NT2/D1 (cell line): ENCODE data around the gene BCAN.

Experiments
- DNase-seq: peaks from one replicate; pipeline ENCODE4 v3.0.0-alpha.2; 2011; ENCODE audit warnings: low read depth, low spot score
- H3K27me3 ChIP-seq: 2 replicates; pipeline ENCODE4 v1.6.0; 2011; ENCODE audit warnings: mild to moderate bottlenecking; ENCODE audit not compliant: insufficient read length, insufficient read depth
- H3K36me3 ChIP-seq: 2 replicates; pipeline ENCODE4 v1.6.1; 2011; ENCODE audit warnings: mild to moderate bottlenecking, low read length, mixed read lengths; ENCODE audit not compliant: insufficient read depth, insufficient read length
- H3K4me1 ChIP-seq: 2 replicates; pipeline ENCODE4 v1.5.1; 2011; ENCODE audit not compliant: insufficient read depth, insufficient read length
- H3K4me3 ChIP-seq: 2 replicates; pipeline ENCODE4 v1.5.1; 2011; ENCODE audit warnings: low read depth; ENCODE audit not compliant: insufficient read length
- H3K9ac ChIP-seq: 2 replicates; pipeline ENCODE4 v1.6.0; 2011; ENCODE audit warnings: low read depth; ENCODE audit not compliant: insufficient read length
- H3K9me3 ChIP-seq: 2 replicates; pipeline ENCODE4 v1.5.1; 2011; ENCODE audit warnings: mild to moderate bottlenecking, low read length; ENCODE audit not compliant: insufficient read depth
- SUZ12 ChIP-seq: IDR thresholded peaks from 2 replicates; pipeline ENCODE4 v1.6.1; 2011; ENCODE audit not compliant: insufficient read length, insufficient read depth; ENCODE audit errors: extremely low read depth
- YY1 ChIP-seq: IDR thresholded peaks from 2 replicates; pipeline ENCODE4 v1.6.1; 2011; ENCODE audit not compliant: insufficient read length, insufficient read depth
- ZNF274 ChIP-seq: IDR thresholded peaks from 2 replicates; pipeline ENCODE4 v1.6.1; 2011; ENCODE audit warnings: mild to moderate bottlenecking, low read depth, low read length

Gene BCAN

GRCh38 chr1:156664767-156665411 is 23.0 kb downstream of the BCAN start:
- no peaks in the 10 kb centered on the region for H3K9me3 ChIP-seq
- peak overlapping the region; percentile 70 for H3K9ac ChIP-seq
- TF ChIP-seq YY1, result no peak
- TF ChIP-seq ZNF274, result no peak
- no peak for TF ChIP-seq SUZ12
- H3K4me1 ChIP-seq, result peaks cover 76% of the 10 kb centered on the region
- H3K36me3 ChIP-seq, result peaks cover 1% of the 10 kb centered on the region
- no peak overlapping the region for H3K4me3 ChIP-seq
- H3K27me3 ChIP-seq, result no peaks in the 10 kb centered on the region
- DNase-seq, result no peak

GRCh38 chr1:156665539-156665938 is 23.6 kb downstream of the BCAN start:
- Histone ChIP-seq H3K4me1 (peaks cover 78% of the 10 kb centered on the region), H3K27me3 (no peaks in the 10 kb centered on the region), H3K9ac (peak overlapping the region; percentile 37), H3K36me3 (peaks cover 8% of the 10 kb centered on the region), H3K4me3 (no peak overlapping the region), H3K9me3 (no peaks in the 10 kb centered on the region)
- no peak for TF ChIP-seq SUZ12
- TF ChIP-seq YY1, result no peak
- TF ChIP-seq ZNF274, result no peak
- DNase-seq, result no peak

- Histone ChIP-seq H3K4me3 (no peak overlapping the region), H3K36me3 (peaks cover 22% of the 10 kb centered on the region), H3K4me1 (peaks cover 76% of the 10 kb centered on the region), H3K27me3 (no peaks in the 10 kb centered on the region), H3K9me3 (0 out of 2 replicates have a peak, but pooled peaks cover 1% of the 10 kb centered on the region), H3K9ac (peak overlapping the region; percentile 82)
- no peak for DNase-seq
- TF ChIP-seq SUZ12 (no peak), ZNF274 (no peak), YY1 (no peak)
Measured at GRCh38 chr1:156666862-156667609, 25.1 kb downstream of the BCAN start.

GRCh38 chr1:156667610-156667967 is 25.7 kb downstream of the BCAN start:
- H3K27me3 ChIP-seq, result no peaks in the 10 kb centered on the region
- no peak for TF ChIP-seq YY1
- TF ChIP-seq SUZ12, result no peak
- TF ChIP-seq ZNF274, result no peak
- no peak overlapping the region for H3K4me3 ChIP-seq
- H3K9ac ChIP-seq, result peak overlapping the region; percentile 82
- H3K9me3 ChIP-seq, result peaks cover 7% of the 10 kb centered on the region; the same call in 1 of the 2 replicates
- H3K36me3 ChIP-seq, result peaks cover 28% of the 10 kb centered on the region
- H3K4me1 ChIP-seq, result peaks cover 74% of the 10 kb centered on the region
- no peak for DNase-seq

- Histone ChIP-seq H3K9ac (peak overlapping the region; percentile 82), H3K4me1 (peaks cover 74% of the 10 kb centered on the region)
- TF ChIP-seq SUZ12 (no peak), YY1 (no peak), ZNF274 (no peak)
Measured at GRCh38 chr1:156667968-156668709, 26.2 kb downstream of the BCAN start.

GRCh38 chr1:156668801-156669637 is 27.1 kb downstream of the BCAN start:
- peak; percentile 11 for TF ChIP-seq YY1
- TF ChIP-seq ZNF274, result no peak
- Histone ChIP-seq H3K4me1 (peaks cover 72% of the 10 kb centered on the region), H3K36me3 (peaks cover 40% of the 10 kb centered on the region)

More at GRCh38 chr1:156667968-156668709, 26.2 kb downstream of the BCAN start:
- H3K27me3 ChIP-seq, result no peaks in the 10 kb centered on the region
- no peak overlapping the region for H3K4me3 ChIP-seq
- H3K36me3 ChIP-seq, result peaks cover 33% of the 10 kb centered on the region
- H3K9me3 ChIP-seq, result peaks cover 10% of the 10 kb centered on the region; the same call in 1 of the 2 replicates
- DNase-seq, result no peak

GRCh38 chr1:156669794-156670193 is 27.9 kb downstream of the BCAN start:
- DNase-seq, result no peak
- TF ChIP-seq YY1 (no peak), SUZ12 (no peak), ZNF274 (no peak)
- H3K36me3 ChIP-seq, result peaks cover 48% of the 10 kb centered on the region
- peaks cover 10% of the 10 kb centered on the region; the same call in 1 of the 2 replicates for H3K9me3 ChIP-seq
- H3K9ac ChIP-seq, result peak overlapping the region; percentile 61
- no peaks in the 10 kb centered on the region for H3K27me3 ChIP-seq
- H3K4me3 ChIP-seq, result no peak overlapping the region
- peaks cover 72% of the 10 kb centered on the region for H3K4me1 ChIP-seq

More at GRCh38 chr1:156668801-156669637, 27.1 kb downstream of the BCAN start:
- Histone ChIP-seq H3K27me3 (no peaks in the 10 kb centered on the region), H3K9ac (peak overlapping the region; percentile 34), H3K4me3 (no peak overlapping the region), H3K9me3 (peaks cover 10% of the 10 kb centered on the region; the same call in 1 of the 2 replicates)
- DNase-seq, result no peak
